Measurements from ENCODE around the gene CLTB. TPM values are rescaled to one million over a fixed set of nuclear protein-coding genes. Genes with fewer than 3 reads are reported as not detected.
A peak's percentile ranks its signal among the peaks of the same experiment; 100 is the strongest.

CLTB gene
- total and polyA plus RNA-seq, 2 of the 13 experiments (the other 11 are each of a cell fraction or from before 2014, with no cell fraction given) = 23.3 to 33.8 TPM

- peak; percentile 75; the same call in 1 of the 2 replicates for TF ChIP-seq ZBTB10 (CRISPR knock-in tag; IDR thresholded peaks at IDR 0.05; ENCODE audit: borderline replicate concordance)
- peak; percentile 94; the same call in 1 of the 2 replicates for TF ChIP-seq CCDC6 (CRISPR knock-in tag; IDR thresholded peaks at IDR 0.05)
- 0 out of 2 replicates have a peak, but pooled peaks have one; percentile 29 for TF ChIP-seq ZNF234 (CRISPR knock-in tag; conservative IDR thresholded peaks at IDR 0.05)
- TF ChIP-seq ZNF30 (CRISPR knock-in tag; IDR thresholded peaks at IDR 0.05) = 0 out of 2 replicates have a peak, but pooled peaks have one; percentile 20
- TF ChIP-seq DMAP1 (CRISPR knock-in tag; IDR thresholded peaks at IDR 0.05) = peak; percentile 79; the same call in 1 of the 2 replicates
- peak; percentile 99 for TF ChIP-seq POLR2AphosphoS5 (IDR thresholded peaks at IDR 0.05; ENCODE audit: low read depth, low read length)
- no peak for TF ChIP-seq ZBTB2 (CRISPR knock-in tag; IDR thresholded peaks at IDR 0.05; ENCODE audit: low read depth)
- no peak for TF ChIP-seq ZNF224 (CRISPR knock-in tag; IDR thresholded peaks at IDR 0.05)
- no peak for TF ChIP-seq KDM6A (CRISPR knock-in tag; IDR thresholded peaks at IDR 0.05; ENCODE audit: low read depth)
- peak; percentile 78 for TF ChIP-seq PATZ1 (CRISPR knock-in tag; IDR thresholded peaks at IDR 0.05)
- no peak for TF ChIP-seq ZNF75D (CRISPR knock-in tag; IDR thresholded peaks at IDR 0.05; ENCODE audit: borderline replicate concordance)
- TF ChIP-seq ZIK1 (CRISPR knock-in tag; IDR thresholded peaks at IDR 0.05; ENCODE audit: borderline replicate concordance, low read depth) = peak; percentile 86; the same call in 1 of the 2 replicates
- no peak for TF ChIP-seq RFXAP (CRISPR knock-in tag; IDR thresholded peaks at IDR 0.05; ENCODE audit: borderline replicate concordance)
- peak; percentile 91 for TF ChIP-seq ZNF687 (CRISPR knock-in tag; IDR thresholded peaks at IDR 0.05)
- no peak for TF ChIP-seq SP5 (CRISPR knock-in tag; IDR thresholded peaks at IDR 0.05; ENCODE audit: borderline replicate concordance, low read depth)
- no peak for TF ChIP-seq NCOA5 (CRISPR knock-in tag; IDR thresholded peaks at IDR 0.05)
- TF ChIP-seq TOPORS (CRISPR knock-in tag; IDR thresholded peaks at IDR 0.05) = no peak
- TF ChIP-seq FOSL2 (CRISPR knock-in tag; IDR thresholded peaks at IDR 0.05) = peak; percentile 61
- no peak for TF ChIP-seq CENPT (CRISPR knock-in tag; IDR thresholded peaks at IDR 0.05; ENCODE audit: low read depth)
These were observed 54.7 kb downstream of the CLTB start, which contains the start of gene KIAA1191 (continued) for GRCh38 chr5:176361437-176362232.

Data from HepG2 (cell line).